K562 (cell line): ENCODE data around the gene MINK1. TPM values are rescaled to one million over a fixed set of nuclear protein-coding genes. Genes with fewer than 3 reads are reported as not detected.
A peak's percentile ranks its signal among the peaks of the same experiment; 100 is the strongest.

Experiments
- ATAC-seq: fragments of 200-7000 bp; cut with Tn5 transposase; 3 replicates; pipeline ENCODE4 v1.9.1; 2020; ENCODE audit warnings: moderate library complexity
- BruUV-seq: library from RNA; stranded (reverse); fragments of 400-500 nt; replicated peaks from 2 replicates; lab custom pipeline; 2021; lab: Mats Ljungman, UMichigan
- CTCF ChIA-PET: fragments of 300-600 bp; formaldehyde crosslinking; extraction: SDS; loops from one replicate; lab custom pipeline; 2021; ENCODE audit warnings: low intra/inter-chr PET ratio; lab: Yijun Ruan, JAX
- POLR2A ChIA-PET: fragments of 300-600, 350-650 bp; sonication (Branson Sonifier 250); formaldehyde crosslinking; extraction: SDS; loops from one replicate; lab custom pipeline; 2021; ENCODE audit warnings: antibody characterized with exemption, inconsistent platforms; lab: Yijun Ruan, JAX
- DNase-seq, 4 experiments: peaks; one replicate each; pipeline versions ENCODE4 v3.0.0 to v3.0.0-alpha.2; 2011 to 2018; ENCODE audit warnings: low spot score in 3 of 4, mixed read lengths in 3 of 4; ENCODE audit errors: extremely low read depth in 1 of 4
- FAIRE-seq: peaks from 2 replicates; lab custom pipeline; 2011; peaks lifted over from hg19 to GRCh38; lab: Jason Lieb, UNC
- H2AFZ ChIP-seq: 2 replicates; pipeline ENCODE4 v1.6.0; 2011; ENCODE audit warnings: low read depth, low read length, control low read depth, inconsistent platforms
- H3K27ac ChIP-seq: fragments of 200-600 bp; 3 replicates; pipeline ENCODE4 v1.8.0; 2011; ENCODE audit warnings: low read depth, mild to moderate bottlenecking, control low read depth, inconsistent platforms, low read length, moderate library complexity, mixed read lengths; ENCODE audit errors: extremely low read depth
- H3K27me3 ChIP-seq, 2 experiments: fragments of 300-600 bp in 1 of 2; 2 replicates in 1 of 2; 3 replicates in 1 of 2; pipeline versions ENCODE4 v1.6.0 to v1.8.0; 2011; ENCODE audit warnings: inconsistent platforms in 2 of 2, low read length in 2 of 2, mild to moderate bottlenecking in 1 of 2, mixed read lengths in 1 of 2, moderate library complexity in 1 of 2; ENCODE audit not compliant: control insufficient read depth in 2 of 2, insufficient read depth in 2 of 2
- H3K36me3 ChIP-seq: fragments of 300-600 bp; 3 replicates; pipeline ENCODE4 v1.8.0; 2011; ENCODE audit warnings: mild to moderate bottlenecking, low read length, inconsistent platforms; ENCODE audit not compliant: control insufficient read depth, insufficient read depth
- H3K4me1 ChIP-seq, 2 experiments: fragments of 200-600 bp in 1 of 2; replicated peaks in 1 of 2; 2 replicates in 1 of 2; 3 replicates in 1 of 2; pipeline versions ENCODE4 v1.5.1 to v1.8.0; 2011; ENCODE audit warnings: inconsistent platforms in 2 of 2, low read length in 2 of 2, mild to moderate bottlenecking in 1 of 2, mixed read lengths in 1 of 2, moderate library complexity in 1 of 2; ENCODE audit not compliant: control insufficient read depth in 2 of 2, insufficient read depth in 2 of 2
- H3K4me2 ChIP-seq: 2 replicates; pipeline ENCODE4 v1.6.1; 2011; ENCODE audit warnings: low read length, control low read depth, inconsistent platforms, mixed read lengths; ENCODE audit not compliant: insufficient read depth
- H3K4me3 ChIP-seq: fragments of 200-600 bp; sonication (generic), shearing (Covaris generic); 2 replicates; pipeline ENCODE4 v1.5.1; 2016; ENCODE audit warnings: control low read depth, inconsistent platforms
- H3K79me2 ChIP-seq: fragments of 200-600 bp; 3 replicates; pipeline ENCODE4 v1.8.0; 2011; ENCODE audit warnings: low read length, inconsistent platforms; ENCODE audit not compliant: control insufficient read depth, insufficient read depth
- H3K9ac ChIP-seq, 2 experiments: 2 replicates each; pipeline versions ENCODE4 v1.6.0 to v1.6.1; 2011; ENCODE audit warnings: low read depth in 2 of 2, low read length in 2 of 2, control low read depth in 1 of 2, inconsistent platforms in 1 of 2, mild to moderate bottlenecking in 1 of 2, mixed read lengths in 1 of 2; ENCODE audit not compliant: insufficient read depth in 1 of 2
- H3K9me1 ChIP-seq: one replicate; pipeline ENCODE4 v1.6.0; 2011; ENCODE audit warnings: inconsistent platforms, mild to moderate bottlenecking, low read length, moderate library complexity; ENCODE audit not compliant: control insufficient read depth, insufficient read depth
- H3K9me3 ChIP-seq: replicated peaks from 2 replicates; pipeline ENCODE4 v1.5.1; 2011; ENCODE audit warnings: low read depth, low read length, inconsistent platforms; ENCODE audit not compliant: control insufficient read depth, insufficient read depth
- H4K20me1 ChIP-seq: replicated peaks from 2 replicates; pipeline ENCODE4 v1.6.1; 2011; ENCODE audit warnings: low read length, inconsistent platforms, mixed read lengths; ENCODE audit not compliant: control insufficient read depth, insufficient read depth
- CEBPB ChIP-seq: fragments of 450-650 bp; IDR thresholded peaks from 2 replicates; pipeline ENCODE4 v1.6.1; 2016; ENCODE audit warnings: missing genetic modification characterization, missing compliant biosample characterization
- RAD21 ChIP-seq, 2 experiments: fragments of 250-450 bp in 1 of 2; fragments of 450-650 bp in 1 of 2; sonication (Bioruptor Pico) in 1 of 2; formaldehyde crosslinking in 1 of 2; IDR thresholded peaks in 1 of 2; conservative IDR thresholded peaks in 1 of 2; 2 replicates each; pipeline versions ENCODE4 v1.4.0 to v1.8.0; 2020 to 2022; ENCODE audit warnings: mild to moderate bottlenecking in 2 of 2, moderate library complexity in 1 of 2
- ZFPM2 ChIP-seq: fragments of 250-450 bp; sonication (Bioruptor Pico); IDR thresholded peaks from 2 replicates; pipeline ENCODE4 v1.5.1; 2022; ENCODE audit warnings: mild to moderate bottlenecking
- WGBS: fragments of 100-300 bp; shearing (Covaris generic); methylation state at CpG from one replicate; pipeline ENCODE4 v1.1.6; 2016; ENCODE audit warnings: low coverage, mixed read lengths; ENCODE audit not compliant: insufficient coverage; ENCODE audit errors: missing lambda C conversion rate; 5-methylcytosine and 5-hydroxymethylcytosine counted together
- in situ Hi-C: fragments of 300-500 bp; cut with MboI; formaldehyde crosslinking; loops from 4 replicates; pipeline ENCODE4 v1.15.0; 2018; ENCODE audit warnings: inconsistent platforms, mixed read lengths
- intact Hi-C: fragments of 100-400 bp; cut with micrococcal nuclease; formaldehyde crosslinking; loops from 2 replicates; pipeline ENCODE4 v1.14.2; 2022
- polyA plus RNA-seq, 8 experiments: library from polyadenylated mRNA; depleted of rRNA in 4 of 8; stranded (reverse) in 5 of 8; unstranded in 3 of 8; fragments of >200 nt; fragmentation: Nextera tagmentation in 2 of 8; fragmentation: Illumina TruSeq in 1 of 8; extraction: Ambion mirVana in 2 of 8; extraction: Trizol in 1 of 8; gene quantifications; 2 replicates each; pipeline versions ENCODE4 v1.2.1 to v1.2.3, GENCODE V29; 2011 to 2014; ENCODE audit warnings: inconsistent platforms in 1 of 8, missing spikeins in 1 of 8
- total RNA-seq, 7 experiments: library from RNA; depleted of rRNA in 6 of 7; stranded (reverse); fragments of >200 nt in 6 of 7; fragmentation: Illumina TruSeq in 2 of 7; extraction: Trizol in 2 of 7; gene quantifications; 2 replicates each; pipeline versions ENCODE4 v1.2.1 to v1.2.3, GENCODE V29; 2011 to 2021; ENCODE audit warnings: low replicate concordance in 1 of 7
- TF ChIP-seq, protein P1 (sequence below), 2 experiments: fragments of 450-650 bp; formaldehyde crosslinking in 1 of 2; IDR thresholded peaks; 2 replicates each; pipeline versions ENCODE4 v1.4.0 to v1.6.1; 2014 to 2020; ENCODE audit warnings: mild to moderate bottlenecking in 2 of 2, borderline replicate concordance in 1 of 2, low read depth in 1 of 2
- TF ChIP-seq, protein P2 (sequence below), 3 experiments: IDR thresholded peaks in 2 of 3; conservative IDR thresholded peaks in 1 of 3; 2 replicates each; pipeline ENCODE4 v1.5.1; 2011 to 2012; ENCODE audit warnings: low read length in 3 of 3, mild to moderate bottlenecking in 3 of 3, control low read depth in 2 of 3, improper control_type of control experiment in 1 of 3, inconsistent platforms in 1 of 3, low read depth in 1 of 3, mixed read lengths in 1 of 3, moderate library complexity in 1 of 3; ENCODE audit not compliant: insufficient read depth in 2 of 3

Gene MINK1
- total and polyA plus RNA-seq, 9 of the 15 experiments (the other 6 are each of a cell fraction or from before 2014, with no cell fraction given): 0.11 to 54.2 (median 14.9) TPM

DNA sequence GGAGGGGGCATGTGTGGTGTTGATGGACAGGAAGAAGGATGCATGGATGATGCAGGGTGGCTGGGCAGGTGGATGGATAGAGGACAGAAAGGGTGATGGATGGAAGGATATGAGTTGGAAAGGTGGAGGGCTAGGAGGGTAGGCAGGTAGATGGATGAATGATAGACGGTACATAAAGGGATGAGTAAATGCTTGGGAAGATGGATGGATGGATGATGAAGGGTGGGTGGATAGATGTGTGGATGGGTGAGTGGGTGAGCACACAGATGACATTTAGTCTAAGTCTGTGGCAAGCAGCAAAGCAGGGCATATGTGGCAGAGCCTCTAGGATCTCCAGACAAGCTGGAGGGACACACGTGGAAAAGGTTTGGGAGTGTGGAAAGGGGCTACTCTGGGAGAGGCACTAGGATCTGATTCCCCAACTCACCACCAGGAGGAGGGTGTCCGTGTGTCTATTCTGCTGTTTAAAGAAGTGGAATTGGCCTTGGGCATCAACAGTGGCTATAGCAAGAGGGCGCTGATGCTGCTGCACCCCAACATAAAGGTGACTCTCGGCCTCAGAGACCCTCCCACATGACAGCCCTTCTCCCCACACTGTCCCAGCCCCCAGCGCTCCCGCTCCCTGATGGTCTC is 18.0 kb upstream of the MINK1 start:
- peaks cover 0 to 4% of the 10 kb centered on the region in 2 experiments; a peak in 3 of 5 replicates for H3K4me1 ChIP-seq
- H3K4me3 ChIP-seq: no peak overlapping the region
- in situ Hi-C loops: no loop called here
- TF ChIP-seq, protein P1, sequence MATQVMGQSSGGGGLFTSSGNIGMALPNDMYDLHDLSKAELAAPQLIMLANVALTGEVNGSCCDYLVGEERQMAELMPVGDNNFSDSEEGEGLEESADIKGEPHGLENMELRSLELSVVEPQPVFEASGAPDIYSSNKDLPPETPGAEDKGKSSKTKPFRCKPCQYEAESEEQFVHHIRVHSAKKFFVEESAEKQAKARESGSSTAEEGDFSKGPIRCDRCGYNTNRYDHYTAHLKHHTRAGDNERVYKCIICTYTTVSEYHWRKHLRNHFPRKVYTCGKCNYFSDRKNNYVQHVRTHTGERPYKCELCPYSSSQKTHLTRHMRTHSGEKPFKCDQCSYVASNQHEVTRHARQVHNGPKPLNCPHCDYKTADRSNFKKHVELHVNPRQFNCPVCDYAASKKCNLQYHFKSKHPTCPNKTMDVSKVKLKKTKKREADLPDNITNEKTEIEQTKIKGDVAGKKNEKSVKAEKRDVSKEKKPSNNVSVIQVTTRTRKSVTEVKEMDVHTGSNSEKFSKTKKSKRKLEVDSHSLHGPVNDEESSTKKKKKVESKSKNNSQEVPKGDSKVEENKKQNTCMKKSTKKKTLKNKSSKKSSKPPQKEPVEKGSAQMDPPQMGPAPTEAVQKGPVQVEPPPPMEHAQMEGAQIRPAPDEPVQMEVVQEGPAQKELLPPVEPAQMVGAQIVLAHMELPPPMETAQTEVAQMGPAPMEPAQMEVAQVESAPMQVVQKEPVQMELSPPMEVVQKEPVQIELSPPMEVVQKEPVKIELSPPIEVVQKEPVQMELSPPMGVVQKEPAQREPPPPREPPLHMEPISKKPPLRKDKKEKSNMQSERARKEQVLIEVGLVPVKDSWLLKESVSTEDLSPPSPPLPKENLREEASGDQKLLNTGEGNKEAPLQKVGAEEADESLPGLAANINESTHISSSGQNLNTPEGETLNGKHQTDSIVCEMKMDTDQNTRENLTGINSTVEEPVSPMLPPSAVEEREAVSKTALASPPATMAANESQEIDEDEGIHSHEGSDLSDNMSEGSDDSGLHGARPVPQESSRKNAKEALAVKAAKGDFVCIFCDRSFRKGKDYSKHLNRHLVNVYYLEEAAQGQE (IDR thresholded peaks at IDR 0.05; ENCODE audit: borderline replicate concordance): peak; percentile 6; the same call in 1 of the 2 replicates
- TF ChIP-seq, protein P1 (CRISPR knock-in tag; IDR thresholded peaks at IDR 0.05; ENCODE audit: low read depth): no peak
- TF ChIP-seq CEBPB (tag): no peak
- TF ChIP-seq, protein P2, sequence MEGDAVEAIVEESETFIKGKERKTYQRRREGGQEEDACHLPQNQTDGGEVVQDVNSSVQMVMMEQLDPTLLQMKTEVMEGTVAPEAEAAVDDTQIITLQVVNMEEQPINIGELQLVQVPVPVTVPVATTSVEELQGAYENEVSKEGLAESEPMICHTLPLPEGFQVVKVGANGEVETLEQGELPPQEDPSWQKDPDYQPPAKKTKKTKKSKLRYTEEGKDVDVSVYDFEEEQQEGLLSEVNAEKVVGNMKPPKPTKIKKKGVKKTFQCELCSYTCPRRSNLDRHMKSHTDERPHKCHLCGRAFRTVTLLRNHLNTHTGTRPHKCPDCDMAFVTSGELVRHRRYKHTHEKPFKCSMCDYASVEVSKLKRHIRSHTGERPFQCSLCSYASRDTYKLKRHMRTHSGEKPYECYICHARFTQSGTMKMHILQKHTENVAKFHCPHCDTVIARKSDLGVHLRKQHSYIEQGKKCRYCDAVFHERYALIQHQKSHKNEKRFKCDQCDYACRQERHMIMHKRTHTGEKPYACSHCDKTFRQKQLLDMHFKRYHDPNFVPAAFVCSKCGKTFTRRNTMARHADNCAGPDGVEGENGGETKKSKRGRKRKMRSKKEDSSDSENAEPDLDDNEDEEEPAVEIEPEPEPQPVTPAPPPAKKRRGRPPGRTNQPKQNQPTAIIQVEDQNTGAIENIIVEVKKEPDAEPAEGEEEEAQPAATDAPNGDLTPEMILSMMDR (IDR thresholded peaks at IDR 0.05 in 2 of 3, conservative IDR thresholded peaks at IDR 0.05 in 1 of 3; ENCODE audit: insufficient read depth in 2 of 3, low read depth in 1 of 3, low read length in 3 of 3): peak; percentile 61 to 75 (median 72)
- no peak for TF ChIP-seq ZFPM2 (CRISPR knock-in tag)
- peak in 1 of 2 experiments; percentile 37; a peak in 2 of 4 replicates for TF ChIP-seq RAD21 (CRISPR knock-in tag; conservative IDR thresholded peaks at IDR 0.05 in 1 of 2, IDR thresholded peaks at IDR 0.05 in 1 of 2)
- ChIA-PET POLR2A (no interaction called here), CTCF (interaction anchor here (0.7 to 0.8 kb wide), 2 partner anchors 66 to 67 kb away, joined by 3 to 4 read pairs; no protein-coding TSS in a partner anchor)
- no peak overlapping the region for H2AFZ ChIP-seq
- intact Hi-C loops: loop anchor here (5.0 kb wide), 1 partner anchor 67 kb away; no protein-coding TSS in a partner anchor
- FAIRE-seq (peak; percentile 67), ATAC-seq (peak; percentile 79), DNase-seq (peak in 2 of 4 experiments; percentile 24 to 28)
- 49% methylated on average over 5 of the region's 7 CpGs for WGBS
- H3K79me2 ChIP-seq: no peaks in the 10 kb centered on the region
- H3K9me3 ChIP-seq: no peaks in the 10 kb centered on the region
- H3K27me3 ChIP-seq: no peaks in the 10 kb centered on the region
- no peak overlapping the region for H3K4me2 ChIP-seq
- no peaks in the 10 kb centered on the region for H3K36me3 ChIP-seq
- no TSS peak for BruUV-seq
- no peak overlapping the region for H3K9ac ChIP-seq
- H3K27ac ChIP-seq: no peak overlapping the region
- peaks cover 4% of the 10 kb centered on the region for H3K9me1 ChIP-seq
- no peaks in the 10 kb centered on the region for H4K20me1 ChIP-seq
